WERI-Rb-1 (cell line): ENCODE measurements around the gene LRBA.

Experiments used
- DNase-seq: peaks from one replicate; pipeline ENCODE4 v3.0.0-alpha.2; 2020
- H3K27ac ChIP-seq: fragments of 250-450 bp; sonication (Bioruptor Pico); 2 replicates; pipeline ENCODE4 v1.5.1; 2020; ENCODE audit warnings: mild to moderate bottlenecking, moderate library complexity
- H3K27me3 ChIP-seq: fragments of 250-450 bp; sonication (Bioruptor Pico); 2 replicates; pipeline ENCODE4 v1.5.1; 2021; ENCODE audit warnings: mild to moderate bottlenecking, low read depth, moderate library complexity; ENCODE audit not compliant: insufficient read depth, severe bottlenecking
- H3K36me3 ChIP-seq: fragments of 250-450 bp; sonication (Bioruptor Pico); 2 replicates; pipeline ENCODE4 v1.5.1; 2020; ENCODE audit warnings: mild to moderate bottlenecking, moderate library complexity
- H3K4me3 ChIP-seq: 2 replicates; pipeline ENCODE4 v1.5.1; 2011; ENCODE audit warnings: low read depth, mild to moderate bottlenecking, control low read depth, low read length
- H3K9me3 ChIP-seq: fragments of 250-450 bp; sonication (Bioruptor Pico); 2 replicates; pipeline ENCODE4 v1.5.1; 2021; ENCODE audit warnings: mild to moderate bottlenecking, moderate library complexity; ENCODE audit not compliant: severe bottlenecking
- TF ChIP-seq, protein P1 (sequence below): IDR thresholded peaks from 2 replicates; pipeline ENCODE4 v1.5.1; 2011; ENCODE audit warnings: low read depth, mild to moderate bottlenecking, control low read depth, inconsistent platforms, low read length

The LRBA gene

DNA sequence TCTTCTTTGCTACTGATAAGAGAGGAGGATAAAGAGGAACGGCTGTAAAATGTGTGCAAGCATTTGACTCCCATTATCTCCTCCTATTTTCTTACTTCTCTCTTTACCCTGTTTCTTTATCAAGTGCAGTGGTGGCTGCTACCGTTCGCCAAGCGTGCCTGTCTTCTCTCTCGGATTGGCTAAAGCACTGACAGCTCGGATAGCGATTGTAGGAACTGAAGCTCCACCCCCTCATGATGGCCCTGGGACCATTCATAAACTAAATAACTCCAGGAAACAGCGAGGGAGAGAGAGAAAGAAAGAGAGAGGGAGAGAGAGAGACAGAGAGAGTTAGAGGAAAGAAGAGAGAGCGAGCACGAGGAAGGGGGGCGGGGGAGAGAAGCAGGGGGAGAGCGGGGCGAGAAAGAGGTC is 433.4 kb downstream of the LRBA start:
- Histone ChIP-seq H3K9me3 (peaks cover 5% of the 10 kb centered on the region), H3K27ac (no peak overlapping the region), H3K4me3 (no peak overlapping the region), H3K27me3 (no peaks in the 10 kb centered on the region), H3K36me3 (peaks cover 17% of the 10 kb centered on the region)
- TF ChIP-seq, protein P1, sequence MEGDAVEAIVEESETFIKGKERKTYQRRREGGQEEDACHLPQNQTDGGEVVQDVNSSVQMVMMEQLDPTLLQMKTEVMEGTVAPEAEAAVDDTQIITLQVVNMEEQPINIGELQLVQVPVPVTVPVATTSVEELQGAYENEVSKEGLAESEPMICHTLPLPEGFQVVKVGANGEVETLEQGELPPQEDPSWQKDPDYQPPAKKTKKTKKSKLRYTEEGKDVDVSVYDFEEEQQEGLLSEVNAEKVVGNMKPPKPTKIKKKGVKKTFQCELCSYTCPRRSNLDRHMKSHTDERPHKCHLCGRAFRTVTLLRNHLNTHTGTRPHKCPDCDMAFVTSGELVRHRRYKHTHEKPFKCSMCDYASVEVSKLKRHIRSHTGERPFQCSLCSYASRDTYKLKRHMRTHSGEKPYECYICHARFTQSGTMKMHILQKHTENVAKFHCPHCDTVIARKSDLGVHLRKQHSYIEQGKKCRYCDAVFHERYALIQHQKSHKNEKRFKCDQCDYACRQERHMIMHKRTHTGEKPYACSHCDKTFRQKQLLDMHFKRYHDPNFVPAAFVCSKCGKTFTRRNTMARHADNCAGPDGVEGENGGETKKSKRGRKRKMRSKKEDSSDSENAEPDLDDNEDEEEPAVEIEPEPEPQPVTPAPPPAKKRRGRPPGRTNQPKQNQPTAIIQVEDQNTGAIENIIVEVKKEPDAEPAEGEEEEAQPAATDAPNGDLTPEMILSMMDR: no peak
- DNase-seq: no peak

DNA sequence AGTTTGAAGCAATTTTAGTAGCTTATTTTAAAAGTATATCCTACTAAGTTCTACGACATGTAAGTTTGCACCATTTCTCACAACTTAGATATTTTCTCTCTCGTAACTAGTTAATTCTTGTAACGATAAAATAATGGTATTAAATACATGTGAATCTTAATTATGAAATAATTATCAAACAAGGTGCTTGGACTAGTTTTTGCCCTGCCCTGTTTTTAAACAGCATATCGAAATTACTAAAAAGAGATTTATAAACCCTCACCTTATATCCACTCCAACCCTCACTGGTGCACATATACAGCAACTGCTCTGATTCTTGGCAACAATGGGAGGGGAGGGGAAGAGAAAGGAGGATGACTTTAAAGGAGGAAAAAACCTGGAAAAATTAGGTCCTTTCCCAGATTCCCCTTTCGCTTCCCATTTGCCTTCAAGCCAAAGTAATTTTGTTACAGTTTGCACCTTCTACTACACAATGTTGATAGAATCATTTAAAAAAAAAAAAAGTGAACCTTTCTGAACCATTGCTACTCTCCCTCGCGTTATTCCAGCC is 434.0 kb downstream of the LRBA start:
- H3K36me3 ChIP-seq: peaks cover 17% of the 10 kb centered on the region
- no peak overlapping the region for H3K4me3 ChIP-seq
- H3K27me3 ChIP-seq: no peaks in the 10 kb centered on the region
- peaks cover 5% of the 10 kb centered on the region for H3K9me3 ChIP-seq
- H3K27ac ChIP-seq: no peak overlapping the region
- TF ChIP-seq, protein P1: no peak
- no peak for DNase-seq

DNA sequence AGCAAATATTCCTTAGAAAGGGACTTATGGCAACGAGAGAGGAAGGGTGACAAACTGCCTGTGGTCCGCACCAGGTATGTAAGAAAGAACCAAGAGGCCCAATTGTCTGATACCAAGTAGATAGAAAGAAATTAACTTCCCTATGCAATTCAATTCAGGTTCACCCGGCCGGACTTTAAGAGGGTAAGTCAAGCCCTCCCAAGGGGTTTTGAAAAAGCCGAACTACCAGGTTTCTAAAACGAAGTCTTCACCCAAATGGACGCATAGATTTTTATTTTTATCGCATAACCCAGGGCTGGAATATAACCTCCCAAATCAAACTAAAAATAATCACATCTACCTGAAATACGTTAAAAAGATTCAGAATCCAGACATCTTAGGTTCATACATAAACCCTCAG is 434.8 kb downstream of the LRBA start:
- peaks cover 17% of the 10 kb centered on the region for H3K36me3 ChIP-seq
- no peak overlapping the region for H3K27ac ChIP-seq
- no peak for DNase-seq
- peaks cover 5% of the 10 kb centered on the region for H3K9me3 ChIP-seq
- H3K4me3 ChIP-seq: no peak overlapping the region
- no peaks in the 10 kb centered on the region for H3K27me3 ChIP-seq
- TF ChIP-seq, protein P1: no peak

DNA sequence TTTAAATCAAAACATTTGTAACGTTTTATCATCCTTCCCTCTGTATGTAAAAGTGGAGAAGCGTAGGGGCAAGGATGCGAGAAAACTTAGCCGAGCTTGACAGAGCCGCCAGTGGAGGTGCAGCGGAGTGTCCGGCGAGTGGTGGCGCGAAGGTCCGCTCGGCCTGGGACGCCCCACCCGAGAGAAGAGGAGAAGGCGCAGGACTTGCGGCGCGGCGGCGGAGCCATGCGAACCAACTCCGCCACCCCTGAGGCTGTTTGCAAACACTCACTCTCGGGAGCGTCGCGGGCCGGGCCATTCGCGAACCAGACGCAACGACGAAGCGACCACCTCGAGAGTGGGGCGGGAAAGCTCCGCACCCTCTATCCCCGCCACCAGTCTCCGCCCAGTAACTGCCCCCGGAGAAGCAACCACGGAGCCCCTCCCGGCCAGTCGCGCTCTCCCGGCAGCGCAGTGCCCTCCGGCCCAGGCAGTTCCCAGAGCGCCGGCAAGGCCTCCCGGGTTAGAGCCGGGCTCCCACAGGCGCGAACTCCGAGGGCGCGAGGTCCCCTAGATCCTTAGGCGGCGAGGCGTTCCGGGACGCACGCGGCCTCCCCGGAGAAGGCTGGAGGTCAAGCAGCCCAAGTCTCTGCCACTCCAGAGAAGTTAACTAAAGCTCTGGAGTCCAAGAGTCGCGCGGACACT is 435.4 kb downstream of the LRBA start:
- no peaks in the 10 kb centered on the region for H3K27me3 ChIP-seq
- H3K36me3 ChIP-seq: peaks cover 17% of the 10 kb centered on the region
- no peak overlapping the region for H3K4me3 ChIP-seq
- peaks cover 5% of the 10 kb centered on the region for H3K9me3 ChIP-seq
- TF ChIP-seq, protein P1: no peak
- DNase-seq: no peak
- H3K27ac ChIP-seq: no peak overlapping the region

DNA sequence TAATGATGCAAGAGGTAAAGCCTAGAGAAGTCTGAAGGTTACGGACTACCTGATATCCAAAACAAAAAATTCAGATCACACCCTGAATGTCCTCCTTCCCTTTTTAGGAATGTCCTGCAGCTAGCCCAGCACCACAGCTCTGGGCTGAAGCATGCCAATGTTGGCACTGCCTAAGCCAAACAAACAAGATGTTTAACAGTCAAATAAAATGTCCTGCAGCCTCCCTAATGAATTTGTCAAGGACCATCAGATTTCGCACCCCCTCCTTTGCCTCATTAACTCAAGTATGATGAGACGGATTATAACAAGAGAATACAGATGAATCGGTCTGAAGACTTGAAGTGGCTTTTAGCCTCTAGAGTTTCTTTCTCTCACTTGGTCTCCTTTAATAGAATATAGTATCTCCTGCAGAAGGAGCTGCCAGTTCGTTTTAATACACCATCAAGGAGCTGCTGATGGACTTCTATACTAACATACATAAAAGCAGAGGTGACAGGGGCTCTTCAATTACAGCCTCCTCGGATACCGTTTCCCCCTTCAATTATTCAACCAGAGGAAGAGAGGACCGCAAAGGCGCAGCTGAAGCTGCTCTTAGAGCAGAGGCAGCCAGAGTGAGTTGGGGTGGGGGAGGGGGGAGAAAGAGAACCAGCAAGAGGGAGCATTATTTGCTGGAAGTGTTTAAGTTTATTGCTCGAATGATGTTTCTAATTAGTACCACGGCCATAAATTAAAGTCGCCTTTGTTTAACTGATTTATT is 436.2 kb downstream of the LRBA start:
- DNase-seq: no peak
- H3K27me3 ChIP-seq: no peaks in the 10 kb centered on the region
- H3K36me3 ChIP-seq: peaks cover 16% of the 10 kb centered on the region
- TF ChIP-seq, protein P1: no peak
- no peak overlapping the region for H3K27ac ChIP-seq
- H3K9me3 ChIP-seq: peaks cover 5% of the 10 kb centered on the region
- no peak overlapping the region for H3K4me3 ChIP-seq
